Mesenchymal stem cell (in vitro differentiated cells and primary cell): ENCODE results near the gene TMEM186.
A peak's percentile ranks its signal among the peaks of the same experiment; 100 is the strongest.
"Not testable (repeated sequence)": the region's sequence is repeated elsewhere in the genome, so short reads cannot be mapped to it uniquely, and the experiment has no call there.

Source experiments
- DNase-seq: peaks from one replicate; pipeline ENCODE4 v3.0.0-alpha.2; 2013
- H2AFZ ChIP-seq: one replicate; pipeline ENCODE4 v1.6.1; 2013; ENCODE audit warnings: low read depth, mild to moderate bottlenecking, control low read depth, inconsistent platforms, low read length, moderate library complexity
- H2AK5ac ChIP-seq: 2 replicates; pipeline ENCODE4 v1.6.1; 2013; ENCODE audit warnings: low read length, moderate library complexity, mild to moderate bottlenecking, inconsistent platforms; ENCODE audit not compliant: severe bottlenecking
- H2BK120ac ChIP-seq: one replicate; pipeline ENCODE4 v1.6.1; 2013; ENCODE audit warnings: low read depth, mild to moderate bottlenecking, inconsistent platforms, low read length, moderate library complexity
- H2BK12ac ChIP-seq, 2 experiments: one replicate each; pipeline ENCODE4 v1.6.1; 2013; ENCODE audit warnings: inconsistent platforms in 2 of 2, low read length in 2 of 2, mild to moderate bottlenecking in 2 of 2, moderate library complexity in 2 of 2, control low read depth in 1 of 2
- H2BK15ac ChIP-seq: one replicate; pipeline ENCODE4 v1.6.1; 2013; ENCODE audit warnings: mild to moderate bottlenecking, low read depth, inconsistent platforms; ENCODE audit not compliant: poor library complexity, severe bottlenecking
- H2BK5ac ChIP-seq: 2 replicates; pipeline ENCODE4 v1.6.1; 2013; ENCODE audit warnings: low read depth, mild to moderate bottlenecking, low read length, control low read depth, inconsistent platforms; ENCODE audit not compliant: poor library complexity, severe bottlenecking
- H3K14ac ChIP-seq, 2 experiments: one replicate each; pipeline ENCODE4 v1.6.1; 2013; ENCODE audit warnings: inconsistent platforms in 2 of 2, low read length in 2 of 2, control low read depth in 1 of 2, mild to moderate bottlenecking in 1 of 2, moderate library complexity in 1 of 2
- H3K18ac ChIP-seq, 2 experiments: one replicate each; pipeline ENCODE4 v1.6.1; 2013; ENCODE audit warnings: inconsistent platforms in 2 of 2, low read length in 2 of 2, control low read depth in 1 of 2, low read depth in 1 of 2, mild to moderate bottlenecking in 1 of 2
- H3K23ac ChIP-seq, 2 experiments: one replicate each; pipeline ENCODE4 v1.6.1; 2013; ENCODE audit warnings: inconsistent platforms in 2 of 2, low read length in 2 of 2, mild to moderate bottlenecking in 2 of 2, moderate library complexity in 2 of 2, control low read depth in 1 of 2
- H3K27ac ChIP-seq: 2 replicates; pipeline ENCODE4 v1.5.1; 2013; ENCODE audit warnings: mild to moderate bottlenecking, moderate library complexity, low read length, control low read depth, inconsistent platforms; ENCODE audit not compliant: poor library complexity, severe bottlenecking
- H3K27me3 ChIP-seq, 2 experiments: 2 replicates each; pipeline versions ENCODE4 v1.6.1 to v1.7.0; 2013; ENCODE audit warnings: low read length in 2 of 2, mild to moderate bottlenecking in 2 of 2, moderate library complexity in 2 of 2, control low read depth in 1 of 2, inconsistent platforms in 1 of 2; ENCODE audit not compliant: control insufficient read depth in 1 of 2, insufficient read depth in 1 of 2
- H3K36me3 ChIP-seq, 2 experiments: 2 replicates each; pipeline versions ENCODE4 v1.6.1 to v1.7.0; 2013; ENCODE audit warnings: low read length in 2 of 2, control low read depth in 1 of 2, inconsistent platforms in 1 of 2, low read depth in 1 of 2, mild to moderate bottlenecking in 1 of 2; ENCODE audit not compliant: insufficient read depth in 2 of 2, control insufficient read depth in 1 of 2
- H3K4ac ChIP-seq, 2 experiments: one replicate each; pipeline ENCODE4 v1.6.1; 2013; ENCODE audit warnings: inconsistent platforms in 2 of 2, low read length in 2 of 2, mild to moderate bottlenecking in 2 of 2, moderate library complexity in 2 of 2, control low read depth in 1 of 2, low read depth in 1 of 2
- H3K4me1 ChIP-seq: 2 replicates; pipeline ENCODE4 v1.6.1; 2013; ENCODE audit warnings: low read depth, low read length, control low read depth; ENCODE audit not compliant: control insufficient read depth, insufficient read depth
- H3K4me2 ChIP-seq: 2 replicates; pipeline ENCODE4 v1.6.1; 2013; ENCODE audit warnings: low read length, mild to moderate bottlenecking, inconsistent platforms; ENCODE audit not compliant: poor library complexity, severe bottlenecking
- H3K4me3 ChIP-seq, 2 experiments: 2 replicates each; pipeline versions ENCODE4 v1.5.1 to v1.7.0; 2013; ENCODE audit warnings: low read length in 2 of 2, mild to moderate bottlenecking in 2 of 2, control low read depth in 1 of 2, low read depth in 1 of 2; ENCODE audit not compliant: insufficient read depth in 1 of 2
- H3K79me1 ChIP-seq: replicated peaks from 2 replicates; pipeline ENCODE4 v1.6.1; 2013; ENCODE audit warnings: mild to moderate bottlenecking, control low read depth, low read length, inconsistent platforms; ENCODE audit not compliant: poor library complexity, severe bottlenecking
- H3K9ac ChIP-seq: 2 replicates; pipeline ENCODE4 v1.7.0; 2013; ENCODE audit warnings: mild to moderate bottlenecking, low read length, moderate library complexity
- H3K9me3 ChIP-seq: 2 replicates; pipeline ENCODE4 v1.7.0; 2013; ENCODE audit warnings: mild to moderate bottlenecking, low read length; ENCODE audit not compliant: control insufficient read depth
- H4K8ac ChIP-seq: one replicate; pipeline ENCODE4 v1.6.1; 2013; ENCODE audit warnings: inconsistent platforms, mild to moderate bottlenecking, low read length, moderate library complexity
- H4K91ac ChIP-seq: one replicate; pipeline ENCODE4 v1.6.1; 2013; ENCODE audit warnings: mild to moderate bottlenecking, low read length, inconsistent platforms
- WGBS: methylation state at CpG from one replicate; pipeline ENCODE4 v1.1.7; 2013; ENCODE audit warnings: mixed read lengths; 5-methylcytosine and 5-hydroxymethylcytosine counted together

The TMEM186 gene

DNA sequence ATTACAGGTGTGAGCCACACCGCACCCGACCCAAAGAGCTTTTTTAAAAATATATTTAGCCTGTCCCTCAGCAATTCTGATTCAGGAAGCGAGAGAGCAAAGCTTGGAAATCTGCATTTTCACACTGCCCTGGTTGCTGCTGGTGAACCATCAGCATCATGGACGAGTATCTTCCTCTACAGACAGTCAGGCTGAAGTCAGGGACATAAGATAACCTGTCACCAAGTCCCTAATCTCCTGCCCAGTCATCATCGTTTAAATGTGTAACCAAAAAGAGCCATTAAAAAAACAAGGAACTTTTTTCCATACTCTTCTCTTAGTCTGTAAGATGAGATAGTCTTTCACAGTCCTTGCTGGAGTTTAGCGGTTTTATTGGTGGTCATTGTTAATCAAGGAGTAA, 6.9 kb upstream of the TMEM186 start:
- DNase-seq = no peak
- H2BK15ac ChIP-seq = no peak overlapping the region
- no peak overlapping the region for H2BK12ac ChIP-seq
- H4K8ac ChIP-seq = no peak overlapping the region
- no peak overlapping the region for H3K9ac ChIP-seq
- peak overlapping the region; percentile 24 for H2BK5ac ChIP-seq
- H3K18ac ChIP-seq = no peak overlapping the region
- H3K9me3 ChIP-seq = no peaks in the 10 kb centered on the region
- no peak overlapping the region for H3K27ac ChIP-seq
- no peaks in the 10 kb centered on the region for H3K27me3 ChIP-seq
- H3K4me1 ChIP-seq = peaks cover 5% of the 10 kb centered on the region
- no peak overlapping the region for H2AFZ ChIP-seq
- WGBS = 94% methylated on average over 6 of the region's 6 CpGs
- no peak overlapping the region for H3K14ac ChIP-seq
- H3K79me1 ChIP-seq = peaks cover 23% of the 10 kb centered on the region
- no peak overlapping the region for H3K4me3 ChIP-seq
- H2BK120ac ChIP-seq = no peak overlapping the region
- H3K36me3 ChIP-seq = peaks cover 56 to 93% of the 10 kb centered on the region in 2 experiments
- no peak overlapping the region for H3K4ac ChIP-seq
- H2AK5ac ChIP-seq = no peak overlapping the region
- no peak overlapping the region for H3K4me2 ChIP-seq
- no peak overlapping the region for H4K91ac ChIP-seq
- no peak overlapping the region for H3K23ac ChIP-seq

DNA sequence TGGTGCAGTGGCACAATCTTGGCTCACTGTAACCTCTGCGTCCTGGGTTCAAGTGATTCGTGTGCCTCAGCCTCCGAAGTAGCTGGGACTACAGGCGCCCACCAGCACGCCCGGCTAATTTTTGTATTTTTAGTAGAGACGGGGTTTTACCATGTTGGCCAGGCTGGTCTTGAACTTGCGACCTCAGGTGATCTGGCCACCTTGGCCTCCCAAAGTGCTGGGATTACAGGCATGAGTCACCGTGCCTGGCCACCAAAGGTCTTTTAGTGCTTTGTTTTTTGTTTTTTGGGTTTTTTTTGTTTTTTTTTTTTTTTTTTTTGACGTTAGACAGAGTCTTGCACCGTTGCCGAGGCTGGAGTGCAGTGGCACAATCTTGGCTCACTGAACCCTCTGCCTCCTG, 6.3 kb upstream of the TMEM186 start:
- not testable (repeated sequence) for H3K9me3 ChIP-seq, H4K8ac ChIP-seq, H3K14ac ChIP-seq, H3K27me3 ChIP-seq, H2BK120ac ChIP-seq, H3K4me1 ChIP-seq, H2BK15ac ChIP-seq, H2BK5ac ChIP-seq, H2AFZ ChIP-seq, H3K4ac ChIP-seq, DNase-seq, H3K4me2 ChIP-seq, H4K91ac ChIP-seq, H3K27ac ChIP-seq, H3K9ac ChIP-seq, H3K18ac ChIP-seq, H3K23ac ChIP-seq, H3K4me3 ChIP-seq, H2BK12ac ChIP-seq, H2AK5ac ChIP-seq
- WGBS = 93% methylated on average over 12 of the region's 12 CpGs
- peaks cover 52 to 93% of the 10 kb centered on the region in 2 experiments for H3K36me3 ChIP-seq
- peaks cover 21% of the 10 kb centered on the region for H3K79me1 ChIP-seq

DNA sequence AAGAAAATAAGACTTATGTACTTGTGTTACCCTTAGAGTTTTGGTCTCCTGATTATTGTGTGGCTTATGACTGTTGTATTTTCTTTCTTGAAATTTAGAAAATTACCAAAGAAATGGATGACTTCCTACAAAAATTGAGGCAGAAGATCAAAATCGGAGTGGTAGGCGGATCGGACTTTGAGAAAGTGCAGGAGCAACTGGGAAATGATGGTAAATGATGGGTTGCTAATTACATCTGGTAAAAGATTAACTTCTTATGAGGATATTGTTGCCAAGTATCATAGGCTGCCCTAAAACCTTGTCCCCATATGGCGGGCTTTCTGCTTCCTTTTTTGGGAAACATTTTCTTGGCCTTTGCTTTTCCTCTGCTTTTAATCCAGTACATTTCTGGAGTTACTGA, 4.3 kb upstream of the TMEM186 start:
- Histone ChIP-seq H3K4me3 (no peak overlapping the region), H3K27ac (no peak overlapping the region), H3K9ac (peak overlapping the region; percentile 98), H3K36me3 (peaks cover 34 to 76% of the 10 kb centered on the region in 2 experiments), H3K18ac (no peak overlapping the region), H3K23ac (no peak overlapping the region), H2AK5ac (no peak overlapping the region), H2BK15ac (no peak overlapping the region), H3K14ac (no peak overlapping the region), H2BK5ac (no peak overlapping the region), H3K27me3 (no peaks in the 10 kb centered on the region), H3K4me1 (peaks cover 5% of the 10 kb centered on the region), H4K8ac (no peak overlapping the region), H2AFZ (no peak overlapping the region), H2BK12ac (no peak overlapping the region), H3K4ac (no peak overlapping the region), H3K9me3 (no peaks in the 10 kb centered on the region), H4K91ac (no peak overlapping the region), H3K79me1 (peaks cover 13% of the 10 kb centered on the region), H2BK120ac (no peak overlapping the region), H3K4me2 (no peak overlapping the region)
- 97% methylated on average over 4 of the region's 4 CpGs for WGBS
- no peak for DNase-seq

GRCh38 chr16:8798535-8799157, 1.2 kb upstream of the TMEM186 start:
- Histone ChIP-seq H3K18ac (no peak overlapping the region), H2BK120ac (no peak overlapping the region), H3K36me3 (peaks cover 17 to 58% of the 10 kb centered on the region in 2 experiments), H3K79me1 (peaks cover 22% of the 10 kb centered on the region), H3K27ac (peak overlapping the region; percentile 81), H3K27me3 (no peaks in the 10 kb centered on the region), H3K4me3 (peak overlapping the region; percentile 91 to 97), H2BK12ac (no peak overlapping the region), H2BK5ac (no peak overlapping the region), H4K8ac (no peak overlapping the region), H3K4me1 (peaks cover 11% of the 10 kb centered on the region), H3K4me2 (peak overlapping the region; percentile 91), H3K14ac (peak overlapping the region in 1 of 2 experiments; percentile 44), H3K9me3 (no peaks in the 10 kb centered on the region), H4K91ac (no peak overlapping the region), H2BK15ac (no peak overlapping the region), H3K4ac (peak overlapping the region; percentile 20 to 98), H3K9ac (peak overlapping the region; percentile 98), H2AK5ac (peak overlapping the region; percentile 84), H2AFZ (no peak overlapping the region), H3K23ac (peak overlapping the region in 1 of 2 experiments; percentile 27)
- DNase-seq = peak; percentile 26
- 61% methylated on average over 7 of the region's 7 CpGs for WGBS
